DOHH2 (cell line): ENCODE results near the gene ZNF641.

Source experiments
- EZH2phosphoT487 ChIP-seq: fragments of 200-600 bp; sonication (generic); IDR thresholded peaks from 2 replicates; pipeline ENCODE4 v1.6.1; 2017; ENCODE audit warnings: borderline replicate concordance, mild to moderate bottlenecking, antibody characterized with exemption, low read length, moderate library complexity, mixed read lengths
- TF ChIP-seq, protein P1 (sequence below): fragments of 200-600 bp; sonication (generic); IDR thresholded peaks from one replicate; pipeline ENCODE4 v1.5.1; 2014; ENCODE audit warnings: antibody characterized with exemption, mild to moderate bottlenecking, low read depth, low read length; ENCODE audit not compliant: poor library complexity, severe bottlenecking

- TF ChIP-seq, protein P1, sequence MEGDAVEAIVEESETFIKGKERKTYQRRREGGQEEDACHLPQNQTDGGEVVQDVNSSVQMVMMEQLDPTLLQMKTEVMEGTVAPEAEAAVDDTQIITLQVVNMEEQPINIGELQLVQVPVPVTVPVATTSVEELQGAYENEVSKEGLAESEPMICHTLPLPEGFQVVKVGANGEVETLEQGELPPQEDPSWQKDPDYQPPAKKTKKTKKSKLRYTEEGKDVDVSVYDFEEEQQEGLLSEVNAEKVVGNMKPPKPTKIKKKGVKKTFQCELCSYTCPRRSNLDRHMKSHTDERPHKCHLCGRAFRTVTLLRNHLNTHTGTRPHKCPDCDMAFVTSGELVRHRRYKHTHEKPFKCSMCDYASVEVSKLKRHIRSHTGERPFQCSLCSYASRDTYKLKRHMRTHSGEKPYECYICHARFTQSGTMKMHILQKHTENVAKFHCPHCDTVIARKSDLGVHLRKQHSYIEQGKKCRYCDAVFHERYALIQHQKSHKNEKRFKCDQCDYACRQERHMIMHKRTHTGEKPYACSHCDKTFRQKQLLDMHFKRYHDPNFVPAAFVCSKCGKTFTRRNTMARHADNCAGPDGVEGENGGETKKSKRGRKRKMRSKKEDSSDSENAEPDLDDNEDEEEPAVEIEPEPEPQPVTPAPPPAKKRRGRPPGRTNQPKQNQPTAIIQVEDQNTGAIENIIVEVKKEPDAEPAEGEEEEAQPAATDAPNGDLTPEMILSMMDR, result no peak
- TF ChIP-seq EZH2phosphoT487, result no peak
These were observed 26.9 kb upstream of the ZNF641 start for GRCh38 chr12:48377646-48378045.
